ENCODE data around the gene DTD1. TPM values are rescaled to one million over a fixed set of nuclear protein-coding genes. Genes with fewer than 3 reads are reported as not detected.

DTD1 gene
- total RNA-seq, 1 experiment from 2014 or later = 62.8 TPM

DNA sequence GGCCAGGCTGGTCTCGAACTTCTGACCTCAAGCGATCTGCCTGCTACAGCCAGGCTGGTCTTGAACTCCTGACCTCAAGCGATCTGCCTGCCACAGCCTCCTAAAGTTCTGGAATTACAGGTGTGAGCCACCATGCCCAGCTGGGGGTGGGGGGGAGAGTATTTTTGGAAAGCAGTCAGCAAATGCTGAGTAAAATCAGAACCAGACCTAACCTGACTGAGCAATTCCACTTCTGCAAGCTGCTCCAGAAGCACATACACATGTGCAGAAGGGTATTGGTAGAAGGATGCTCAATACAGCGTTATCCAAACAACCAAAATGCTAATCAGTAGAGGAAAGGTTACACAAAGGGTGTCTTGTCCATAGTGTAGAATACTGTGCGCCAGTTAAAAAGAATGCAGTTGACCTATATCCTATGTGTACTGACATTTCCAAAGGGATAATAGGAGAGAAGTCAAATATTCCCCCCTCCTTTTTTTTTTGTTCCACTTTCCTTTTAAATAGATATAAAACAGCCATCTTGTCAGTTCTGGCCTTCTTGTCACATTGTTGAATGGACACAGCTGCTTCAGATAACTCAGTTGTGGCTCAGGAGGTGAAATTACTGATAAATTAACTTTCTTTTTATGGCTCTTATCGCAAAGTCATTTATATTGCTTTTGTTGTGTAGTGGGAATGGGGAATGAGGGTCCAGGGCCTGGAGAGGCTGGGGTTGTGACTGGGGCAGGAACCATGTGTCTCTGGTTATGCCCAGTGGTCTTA is 74.6 kb downstream of the DTD1 start:
- no peaks in the 10 kb centered on the region for H4K20me1 ChIP-seq (ENCODE audit: insufficient read depth)
- no peaks in the 10 kb centered on the region for H3K9me2 ChIP-seq (ENCODE audit: insufficient read depth)
- H3K36me3 ChIP-seq (ENCODE audit: low read depth) = no peaks in the 10 kb centered on the region
- H3F3A ChIP-seq (ENCODE audit: insufficient read depth, low read depth) = no peaks in the 10 kb centered on the region
- no peak overlapping the region for H3K27ac ChIP-seq
- TF ChIP-seq EZH2 (IDR thresholded peaks at IDR 0.05; ENCODE audit: low read depth) (no peak), CTCF (conservative IDR thresholded peaks at IDR 0.05) (no peak)
- 0 out of 2 replicates have a peak, but pooled peaks cover 4% of the 10 kb centered on the region for H3K4me1 ChIP-seq (replicated peaks; ENCODE audit: insufficient read depth)
- DNase-seq = no peak
- intact Hi-C loops (cut with micrococcal nuclease; ENCODE audit: unreplicated experiment) = no loop called here
- no peak overlapping the region for H2AFZ ChIP-seq
- H3K9me3 ChIP-seq (ENCODE audit: insufficient read depth, low read depth) = no peaks in the 10 kb centered on the region
- no TSS peak for BruUV-seq (replicated peaks)
- no peak overlapping the region for H3K4me2 ChIP-seq
- CTCF ChIA-PET = no interaction called here
- H3K79me2 ChIP-seq (ENCODE audit: low read depth) = no peaks in the 10 kb centered on the region
- H3K4me3 ChIP-seq = no peak overlapping the region
- no peaks in the 10 kb centered on the region for H3K27me3 ChIP-seq (ENCODE audit: insufficient read depth, low read depth)
- POLR2A ChIA-PET (ENCODE audit: unreplicated experiment) = no interaction called here

- TF ChIP-seq CTCF (conservative IDR thresholded peaks at IDR 0.05) (no peak), EZH2 (IDR thresholded peaks at IDR 0.05; ENCODE audit: low read depth) (no peak)
- intact Hi-C loops (cut with micrococcal nuclease; ENCODE audit: unreplicated experiment) = no loop called here
- H3K4me2 ChIP-seq = no peak overlapping the region
- H3K27ac ChIP-seq = no peak overlapping the region
- ChIA-PET CTCF (no interaction called here), POLR2A (ENCODE audit: unreplicated experiment) (no interaction called here)
- H3K36me3 ChIP-seq (ENCODE audit: low read depth) = no peaks in the 10 kb centered on the region
- no peak overlapping the region for H2AFZ ChIP-seq
- H3K4me3 ChIP-seq = no peak overlapping the region
- H3K27me3 ChIP-seq (ENCODE audit: insufficient read depth, low read depth) = no peaks in the 10 kb centered on the region
- no peaks in the 10 kb centered on the region for H3F3A ChIP-seq (ENCODE audit: insufficient read depth, low read depth)
- H4K20me1 ChIP-seq (ENCODE audit: insufficient read depth) = no peaks in the 10 kb centered on the region
- no peaks in the 10 kb centered on the region for H3K9me3 ChIP-seq (ENCODE audit: insufficient read depth, low read depth)
- DNase-seq = no peak
- no peaks in the 10 kb centered on the region for H3K4me1 ChIP-seq (replicated peaks; ENCODE audit: insufficient read depth)
- no peaks in the 10 kb centered on the region for H3K9me2 ChIP-seq (ENCODE audit: insufficient read depth)
- H3K79me2 ChIP-seq (ENCODE audit: low read depth) = no peaks in the 10 kb centered on the region
- BruUV-seq (replicated peaks) = no TSS peak
Measured at GRCh38 chr20:18663932-18664331, 76.1 kb downstream of the DTD1 start.

DNA sequence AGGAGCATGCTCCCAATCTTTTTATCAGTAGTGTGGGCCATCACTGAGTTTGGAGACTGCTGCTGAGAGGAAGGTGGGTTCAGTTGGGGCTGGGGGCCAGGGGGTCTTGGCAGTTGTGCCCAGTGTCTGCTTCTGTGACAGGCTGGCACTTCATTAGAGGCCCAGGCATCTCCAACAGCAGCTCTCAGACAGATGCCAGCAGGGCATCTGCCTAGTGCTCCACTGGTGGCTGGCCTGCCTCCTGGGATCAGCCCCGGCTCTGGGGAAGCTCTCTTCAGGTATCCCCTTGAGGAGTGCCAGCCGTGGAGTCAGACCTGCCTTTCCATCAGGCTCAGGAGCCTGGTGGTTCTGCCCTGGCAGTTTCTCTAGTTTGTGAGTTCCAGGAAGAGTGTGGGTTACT is 77.3 kb downstream of the DTD1 start:
- Histone ChIP-seq H3K27ac (no peak overlapping the region), H2AFZ (no peak overlapping the region), H3K9me2 (ENCODE audit: insufficient read depth) (no peaks in the 10 kb centered on the region), H3F3A (ENCODE audit: insufficient read depth, low read depth) (no peaks in the 10 kb centered on the region), H3K4me2 (no peak overlapping the region), H3K79me2 (ENCODE audit: low read depth) (no peaks in the 10 kb centered on the region), H3K36me3 (ENCODE audit: low read depth) (no peaks in the 10 kb centered on the region), H4K20me1 (ENCODE audit: insufficient read depth) (no peaks in the 10 kb centered on the region), H3K9me3 (ENCODE audit: insufficient read depth, low read depth) (no peaks in the 10 kb centered on the region), H3K4me3 (no peak overlapping the region), H3K27me3 (ENCODE audit: insufficient read depth, low read depth) (no peaks in the 10 kb centered on the region), H3K4me1 (replicated peaks; ENCODE audit: insufficient read depth) (no peaks in the 10 kb centered on the region)
- CTCF ChIA-PET = no interaction called here
- intact Hi-C loops (cut with micrococcal nuclease; ENCODE audit: unreplicated experiment) = no loop called here
- POLR2A ChIA-PET (ENCODE audit: unreplicated experiment) = no interaction called here
- no TSS peak for BruUV-seq (replicated peaks)
- no peak for DNase-seq
- TF ChIP-seq EZH2 (IDR thresholded peaks at IDR 0.05; ENCODE audit: low read depth) (no peak), CTCF (conservative IDR thresholded peaks at IDR 0.05) (no peak)

All from PC-9 (cell line).